Measurements from ENCODE around the gene DTX1. TPM values are rescaled to one million over a fixed set of nuclear protein-coding genes. Genes with fewer than 3 reads are reported as not detected.

DTX1 gene
- total and polyA plus RNA-seq, 4 donors: 1.3 to 4.9 (median 2.2) TPM

- no peak for ATAC-seq (ENCODE audit: insufficient read depth, low FRiP score)
Measured at GRCh38 chr12:113052326-113052725, 4.2 kb upstream of the DTX1 start.

GRCh38 chr12:113054948-113055486 lies 1.5 kb upstream of the DTX1 start:
- Histone ChIP-seq H3K9ac (ENCODE audit: insufficient read depth in 1 of 2, low read length in 2 of 2) (no peak overlapping the region), H3K4me3 (no peak overlapping the region), H3K27ac (ENCODE audit: low read depth in 1 of 2, low read length in 1 of 2) (no peak overlapping the region), H3K9me3 (ENCODE audit: control insufficient read depth in 4 of 4, insufficient read depth in 3 of 4, low read length in 3 of 4) (peaks cover 0 to 3% (median 0%) of the 10 kb centered on the region in 4 donors), H3K4me1 (ENCODE audit: control insufficient read depth in 5 of 5, insufficient read depth in 5 of 5, low read length in 5 of 5) (peaks cover 0 to 4% (median 0%) of the 10 kb centered on the region in 5 donors), H3K36me3 (ENCODE audit: control insufficient read depth in 4 of 4, insufficient read depth in 4 of 4, low read length in 4 of 4) (no peaks in the 10 kb centered on the region), H3K27me3 (ENCODE audit: control insufficient read depth in 3 of 3, insufficient read depth in 3 of 3, low read length in 2 of 3) (peaks cover 5 to 31% (median 19%) of the 10 kb centered on the region in 3 donors)
- TF ChIP-seq, protein P1, sequence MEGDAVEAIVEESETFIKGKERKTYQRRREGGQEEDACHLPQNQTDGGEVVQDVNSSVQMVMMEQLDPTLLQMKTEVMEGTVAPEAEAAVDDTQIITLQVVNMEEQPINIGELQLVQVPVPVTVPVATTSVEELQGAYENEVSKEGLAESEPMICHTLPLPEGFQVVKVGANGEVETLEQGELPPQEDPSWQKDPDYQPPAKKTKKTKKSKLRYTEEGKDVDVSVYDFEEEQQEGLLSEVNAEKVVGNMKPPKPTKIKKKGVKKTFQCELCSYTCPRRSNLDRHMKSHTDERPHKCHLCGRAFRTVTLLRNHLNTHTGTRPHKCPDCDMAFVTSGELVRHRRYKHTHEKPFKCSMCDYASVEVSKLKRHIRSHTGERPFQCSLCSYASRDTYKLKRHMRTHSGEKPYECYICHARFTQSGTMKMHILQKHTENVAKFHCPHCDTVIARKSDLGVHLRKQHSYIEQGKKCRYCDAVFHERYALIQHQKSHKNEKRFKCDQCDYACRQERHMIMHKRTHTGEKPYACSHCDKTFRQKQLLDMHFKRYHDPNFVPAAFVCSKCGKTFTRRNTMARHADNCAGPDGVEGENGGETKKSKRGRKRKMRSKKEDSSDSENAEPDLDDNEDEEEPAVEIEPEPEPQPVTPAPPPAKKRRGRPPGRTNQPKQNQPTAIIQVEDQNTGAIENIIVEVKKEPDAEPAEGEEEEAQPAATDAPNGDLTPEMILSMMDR (IDR thresholded peaks at IDR 0.05; ENCODE audit: control extremely low read depth, extremely low read depth): no peak
- no peak for ATAC-seq (ENCODE audit: insufficient read depth, low FRiP score)
- no peak for DNase-seq
- 65 to 72% methylated on average over 4 of the region's 4 CpGs for WGBS, 2 donors

More at GRCh38 chr12:113052326-113052725, 4.2 kb upstream of the DTX1 start:
- 63 to 64% methylated on average over 4 of the region's 4 CpGs for WGBS, 2 donors
- peaks cover 0 to 3% (median 0%) of the 10 kb centered on the region in 4 donors for H3K9me3 ChIP-seq (ENCODE audit: control insufficient read depth in 4 of 4, insufficient read depth in 3 of 4, low read length in 3 of 4)
- H3K27me3 ChIP-seq (ENCODE audit: control insufficient read depth in 3 of 3, insufficient read depth in 3 of 3, low read length in 2 of 3): peaks cover 5 to 24% (median 15%) of the 10 kb centered on the region in 3 donors
- no peak overlapping the region for H3K27ac ChIP-seq (ENCODE audit: low read depth in 1 of 2, low read length in 1 of 2)
- H3K9ac ChIP-seq (ENCODE audit: insufficient read depth in 1 of 2, low read length in 2 of 2): no peak overlapping the region
- no peaks in the 10 kb centered on the region for H3K36me3 ChIP-seq (ENCODE audit: control insufficient read depth in 4 of 4, insufficient read depth in 4 of 4, low read length in 4 of 4)
- H3K4me3 ChIP-seq: no peak overlapping the region
- DNase-seq: no peak
- TF ChIP-seq, protein P1 (IDR thresholded peaks at IDR 0.05; ENCODE audit: control extremely low read depth, extremely low read depth): no peak
- H3K4me1 ChIP-seq (ENCODE audit: control insufficient read depth in 5 of 5, insufficient read depth in 5 of 5, low read length in 5 of 5): peaks cover 0 to 4% (median 0%) of the 10 kb centered on the region in 5 donors

GRCh38 chr12:113055594-113056380 lies 743 bp upstream of the DTX1 start:
- Histone ChIP-seq H3K27ac (ENCODE audit: low read depth in 1 of 2, low read length in 1 of 2) (no peak overlapping the region), H3K4me3 (no peak overlapping the region), H3K4me1 (ENCODE audit: control insufficient read depth in 5 of 5, insufficient read depth in 5 of 5, low read length in 5 of 5) (peaks cover 0 to 4% (median 0%) of the 10 kb centered on the region in 5 donors), H3K9ac (ENCODE audit: insufficient read depth in 1 of 2, low read length in 2 of 2) (no peak overlapping the region), H3K9me3 (ENCODE audit: control insufficient read depth in 4 of 4, insufficient read depth in 3 of 4, low read length in 3 of 4) (peaks cover 0 to 6% (median 0%) of the 10 kb centered on the region in 4 donors), H3K36me3 (ENCODE audit: control insufficient read depth in 4 of 4, insufficient read depth in 4 of 4, low read length in 4 of 4) (no peaks in the 10 kb centered on the region), H3K27me3 (ENCODE audit: control insufficient read depth in 3 of 3, insufficient read depth in 3 of 3, low read length in 2 of 3) (peaks cover 5 to 31% (median 19%) of the 10 kb centered on the region in 3 donors)
- TF ChIP-seq, protein P1 (IDR thresholded peaks at IDR 0.05; ENCODE audit: control extremely low read depth, extremely low read depth): no peak
- ATAC-seq (ENCODE audit: insufficient read depth, low FRiP score) (no peak), DNase-seq (peak in 1 of 3 donors; percentile 20)
- WGBS, 2 donors: 59 to 77% methylated on average over 13 of the region's 13 CpGs

Measured in lung (tissue), 12 donors.